ENCODE results near the gene RNF41. TPM values are rescaled to one million over a fixed set of nuclear protein-coding genes. Genes with fewer than 3 reads are reported as not detected.
"Not testable (repeated sequence)": the region's sequence is repeated elsewhere in the genome, so short reads cannot be mapped to it uniquely, and the experiment has no call there.

RNF41 gene
- total RNA-seq, 1 donor from 2014 or later: 78.1 TPM

DNA sequence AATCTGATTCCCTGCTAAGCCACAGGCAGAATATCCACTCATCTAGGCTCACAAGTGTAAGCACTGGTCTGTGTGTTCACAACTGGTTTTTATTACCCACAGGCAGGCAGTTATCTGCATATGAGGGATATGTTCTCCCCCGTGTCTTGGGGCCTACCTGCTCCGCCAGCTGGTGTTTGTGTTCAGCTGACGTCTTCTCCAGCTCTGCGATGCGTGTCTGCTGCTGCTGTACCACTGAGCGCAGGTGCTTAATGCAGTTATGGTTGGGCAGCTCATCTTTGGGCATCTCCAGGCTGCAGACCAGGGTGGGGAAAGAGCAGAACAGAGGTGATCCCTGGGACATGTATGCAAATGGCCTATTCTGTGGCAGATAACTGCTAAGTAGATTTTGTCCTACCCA is 13.7 kb downstream of the RNF41 start:
- DNase-seq: no peak

DNA sequence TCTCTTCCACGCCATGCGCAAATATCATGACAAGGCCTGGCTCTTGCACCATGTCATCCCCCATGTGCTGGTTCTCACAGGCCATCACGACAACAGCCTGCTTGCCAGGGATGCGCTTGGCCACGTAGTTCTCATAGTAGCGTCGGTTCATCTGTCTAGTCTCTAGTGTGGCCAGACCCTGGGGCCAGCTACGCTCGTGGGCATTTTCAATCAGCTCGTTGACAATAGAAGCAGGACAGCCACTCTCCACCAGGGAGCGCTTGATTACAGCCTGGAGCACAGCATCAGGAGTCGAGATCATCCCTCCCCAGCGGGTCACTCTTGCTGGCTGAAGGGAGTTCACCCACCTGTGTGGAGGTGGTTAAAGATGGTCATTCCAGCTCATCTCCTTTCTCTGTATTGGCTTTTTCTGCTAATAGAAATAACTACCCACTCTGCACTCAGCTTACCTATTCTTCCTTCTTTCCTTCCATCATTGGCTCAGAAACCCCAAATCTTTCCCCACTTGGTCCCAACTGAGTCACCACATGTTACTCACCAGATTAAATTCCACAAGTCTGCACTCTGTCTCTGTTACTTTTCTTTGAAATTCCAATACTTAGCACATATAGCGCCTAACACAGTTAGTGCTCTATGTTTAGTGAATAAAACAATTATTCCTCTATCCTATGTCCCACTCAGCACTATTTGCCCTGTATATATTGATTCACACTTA is 15.1 kb downstream of the RNF41 start:
- DNase-seq: no peak

DNA sequence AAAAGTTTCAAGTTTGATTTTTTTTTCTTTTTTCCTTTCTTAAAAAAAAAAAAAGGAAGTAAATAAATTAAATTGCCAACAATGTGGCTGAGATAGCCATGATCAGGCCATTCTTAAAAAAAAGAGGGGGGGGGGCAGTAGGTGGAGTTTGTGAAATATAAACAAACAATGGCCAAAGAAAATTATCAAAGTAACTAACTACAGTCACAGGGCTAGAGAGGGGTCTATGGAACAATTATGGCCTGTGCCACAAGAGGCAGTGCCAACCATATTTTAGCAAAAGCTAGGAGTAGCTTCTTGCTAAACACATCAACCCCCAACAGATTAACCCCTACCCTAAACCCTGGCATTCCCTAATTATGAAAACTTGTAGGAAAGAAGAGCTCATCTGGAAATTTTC is 16.3 kb downstream of the RNF41 start:
- DNase-seq: no peak

DNA sequence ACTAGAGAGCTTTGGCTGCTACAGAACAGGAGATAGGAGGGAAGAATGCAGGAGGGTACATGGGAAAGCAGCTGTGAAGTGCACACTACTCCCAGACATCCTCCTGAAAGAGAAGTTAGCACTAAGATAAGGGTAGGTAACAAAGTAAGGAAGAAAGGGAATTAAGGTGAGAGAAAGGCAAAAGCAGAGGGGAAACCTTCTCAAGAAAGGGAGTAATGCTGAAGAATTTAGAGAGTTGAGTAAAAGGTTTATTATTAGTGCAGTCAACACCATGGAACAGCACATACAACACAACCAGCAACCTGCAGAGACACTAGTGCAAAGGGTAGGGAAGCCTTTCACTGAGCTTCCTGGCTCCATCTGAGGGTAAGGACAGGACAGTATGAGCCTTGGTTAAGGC is 17.4 kb downstream of the RNF41 start:
- no peak for DNase-seq

DNA sequence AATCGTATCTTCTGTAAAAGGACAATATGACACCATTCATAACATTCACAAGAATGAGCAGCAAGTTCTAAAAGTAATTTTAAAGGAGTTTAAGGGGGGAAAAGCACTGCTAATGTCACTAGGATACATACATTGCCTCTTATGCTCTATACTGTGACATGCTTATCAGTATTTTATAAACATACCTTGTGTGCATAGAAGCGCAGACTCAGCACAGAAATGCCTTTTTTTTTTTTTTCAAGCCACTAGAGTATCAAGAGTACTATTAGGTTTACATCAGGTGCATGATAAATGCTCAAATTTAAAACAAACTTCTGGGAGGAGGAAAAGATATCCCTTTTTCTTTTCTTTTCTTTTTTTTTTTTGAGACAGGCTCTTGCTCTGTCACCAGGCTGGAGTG is 18.9 kb downstream of the RNF41 start:
- no peak for DNase-seq

DNA sequence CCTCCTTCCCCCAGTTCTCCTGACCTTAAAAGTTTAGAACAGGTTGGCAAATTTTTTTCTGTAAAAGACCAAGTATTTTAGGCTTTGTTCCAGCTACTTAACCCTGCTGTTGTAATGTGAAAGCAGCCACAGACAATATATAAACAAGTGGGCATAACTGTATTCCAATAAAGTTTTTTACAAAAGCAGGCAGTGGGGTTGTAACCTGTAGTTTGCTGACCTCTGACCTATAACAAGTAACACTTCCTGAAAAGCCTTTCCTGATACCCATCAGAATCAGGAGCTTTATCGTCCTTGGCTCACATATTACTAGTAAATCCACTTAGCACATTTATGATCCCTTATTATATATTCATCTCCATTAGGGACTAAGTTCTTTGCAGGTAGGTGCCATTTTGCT is 19.4 kb downstream of the RNF41 start:
- no peak for DNase-seq

DNA sequence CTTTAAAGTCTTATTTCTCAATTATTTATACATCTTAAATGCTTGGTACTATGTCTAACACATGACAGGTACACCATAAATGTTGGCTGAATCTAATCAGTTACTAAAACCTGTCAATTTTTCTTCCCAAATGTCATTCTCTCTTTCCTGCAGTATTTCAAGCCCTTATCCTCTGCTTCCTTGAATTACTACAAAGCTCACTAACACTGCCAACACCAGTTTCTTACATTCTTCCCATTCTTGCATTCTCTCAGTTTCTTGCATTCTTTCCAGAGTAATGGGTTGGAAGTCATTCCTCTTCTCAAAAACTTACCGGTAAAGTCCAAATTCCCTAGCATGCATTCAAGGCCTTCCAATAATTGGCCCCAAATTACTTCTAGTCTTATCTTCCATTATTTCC is 22.9 kb downstream of the RNF41 start:
- no peak for DNase-seq

DNA sequence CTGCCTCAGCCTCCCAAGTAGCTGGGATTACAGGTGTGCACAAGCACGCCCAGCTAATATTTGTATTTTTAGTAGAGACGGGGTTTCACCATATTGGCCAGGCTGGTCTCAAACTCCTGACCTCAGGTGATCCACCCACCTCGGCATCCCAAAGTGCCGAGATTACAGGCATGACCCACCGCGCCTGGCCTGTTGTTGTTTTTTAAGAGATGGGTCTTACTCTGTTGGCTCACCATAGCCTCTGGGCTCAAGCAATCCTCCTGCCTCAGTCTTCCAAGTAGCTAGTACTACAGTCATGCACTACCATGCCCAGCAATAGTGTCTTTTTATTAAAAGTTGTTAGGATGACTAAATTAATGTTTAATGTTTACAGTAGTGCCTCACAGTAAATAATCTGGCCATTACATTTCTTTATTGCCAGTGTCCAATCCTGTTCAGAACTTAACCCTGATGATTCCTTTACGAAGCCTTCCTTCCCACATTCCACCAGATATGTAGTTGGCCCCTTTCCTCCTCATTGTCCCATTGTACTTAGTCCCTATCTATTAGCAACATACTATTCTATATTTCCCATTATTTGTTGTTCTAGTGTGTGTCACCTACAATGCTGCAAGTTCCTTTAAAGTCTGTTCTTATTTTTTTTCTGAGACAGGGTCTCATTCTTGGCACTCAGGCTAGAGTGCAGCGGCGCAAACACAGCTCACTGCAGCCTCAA is 23.6 kb downstream of the RNF41 start:
- DNase-seq: no peak

DNA sequence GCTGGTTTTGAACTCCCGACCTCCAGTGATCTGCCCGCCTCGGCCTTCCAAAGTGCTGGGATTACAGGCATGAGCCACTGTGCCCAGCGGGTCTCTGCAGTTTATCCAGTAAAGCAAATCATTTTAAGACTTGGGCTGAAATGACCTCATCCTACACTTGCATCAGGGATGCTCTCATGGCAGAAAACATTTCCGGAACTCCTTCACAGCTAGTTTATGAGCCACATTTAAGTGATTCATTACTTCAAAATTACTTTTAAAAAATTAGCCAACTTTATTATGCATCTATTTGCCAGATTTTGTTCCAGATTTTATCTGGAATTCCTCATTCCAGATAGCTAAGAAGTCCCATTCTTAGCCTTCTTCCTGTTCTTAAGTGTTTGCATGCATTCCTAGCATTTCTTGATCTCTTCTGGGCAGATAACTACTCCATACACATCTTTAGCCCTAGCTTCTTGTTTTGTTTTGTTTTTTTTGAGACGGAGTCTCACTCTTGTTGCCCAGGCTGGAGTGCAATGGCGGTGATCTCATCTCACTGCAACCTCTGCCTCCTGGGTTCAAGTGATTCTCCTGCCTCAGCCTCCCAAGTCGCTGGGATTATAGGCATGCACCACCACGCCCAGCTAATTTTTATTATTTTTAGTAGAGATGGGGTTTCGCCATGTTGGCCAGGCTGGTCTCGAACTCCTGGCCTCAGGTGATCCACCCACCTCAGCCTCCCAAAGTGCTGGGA is 24.7 kb downstream of the RNF41 start:
- DNase-seq: not testable (repeated sequence)

DNA sequence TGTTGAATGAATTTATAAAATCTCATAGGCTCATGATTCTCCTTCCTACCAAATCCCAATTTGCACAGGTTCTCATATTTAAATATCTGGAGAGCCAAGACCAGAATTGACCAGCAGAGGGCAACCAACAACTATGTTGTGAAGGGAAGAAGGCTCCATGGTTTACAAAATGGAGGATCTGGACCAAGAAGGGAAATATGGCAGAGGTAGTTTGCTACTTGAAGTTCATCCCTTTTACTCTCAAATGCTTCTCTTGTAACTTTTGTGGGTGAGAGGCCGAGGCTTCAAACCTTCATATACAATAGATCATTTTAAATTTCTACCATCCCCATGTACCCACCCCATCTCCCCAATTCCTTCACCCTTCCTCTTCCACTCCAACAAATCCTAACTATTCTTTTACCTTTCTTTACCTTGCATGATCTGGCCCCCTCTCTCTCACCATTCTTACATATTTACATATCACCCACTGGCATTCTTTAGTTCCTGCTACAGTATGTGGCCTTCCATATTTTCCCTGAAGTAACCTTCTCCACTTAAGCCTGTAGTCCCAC is 28.6 kb downstream of the RNF41 start:
- DNase-seq: peak; percentile 2

DNA sequence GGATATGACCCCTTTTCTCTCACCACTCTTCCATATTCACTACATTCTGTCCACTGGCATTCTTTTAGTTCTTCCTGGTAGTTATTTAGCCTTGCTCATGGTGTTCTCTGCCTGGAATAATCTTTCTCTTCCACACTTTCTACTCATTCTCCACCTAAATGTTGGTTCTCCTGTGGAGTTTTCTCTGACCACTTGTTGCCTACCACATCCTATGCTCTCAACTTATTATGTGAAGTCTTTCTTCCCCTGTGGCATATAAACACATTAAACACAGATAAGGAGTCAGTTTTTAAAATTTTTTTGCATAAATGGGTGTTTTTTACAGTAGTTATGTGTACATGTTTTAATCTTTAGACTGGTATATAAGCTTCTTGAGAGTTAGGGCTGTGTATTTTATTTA is 29.1 kb downstream of the RNF41 start:
- no peak for DNase-seq

DNA sequence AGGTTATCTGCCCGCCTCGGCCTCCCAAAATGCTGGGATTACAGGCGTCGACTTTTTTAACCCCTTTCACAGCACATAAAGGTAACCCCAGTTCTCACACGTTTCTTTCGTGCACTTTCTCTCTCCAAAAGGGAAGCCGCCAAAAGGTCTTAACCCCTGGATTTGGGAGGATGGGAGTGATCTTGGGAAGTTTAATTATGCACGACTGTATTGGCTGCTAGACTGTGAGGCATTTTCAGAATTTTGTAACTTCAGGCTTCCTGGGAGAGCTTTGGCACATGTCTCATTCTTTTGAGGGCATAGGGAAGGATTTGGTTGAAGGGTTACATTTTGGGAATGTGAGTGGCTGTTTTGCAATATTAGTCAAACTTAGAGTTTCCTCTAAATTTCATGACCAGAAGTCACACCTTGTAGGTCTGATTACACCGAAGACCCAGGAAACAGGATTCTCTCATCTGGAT is 31.0 kb downstream of the RNF41 start:
- no peak for DNase-seq

DNA sequence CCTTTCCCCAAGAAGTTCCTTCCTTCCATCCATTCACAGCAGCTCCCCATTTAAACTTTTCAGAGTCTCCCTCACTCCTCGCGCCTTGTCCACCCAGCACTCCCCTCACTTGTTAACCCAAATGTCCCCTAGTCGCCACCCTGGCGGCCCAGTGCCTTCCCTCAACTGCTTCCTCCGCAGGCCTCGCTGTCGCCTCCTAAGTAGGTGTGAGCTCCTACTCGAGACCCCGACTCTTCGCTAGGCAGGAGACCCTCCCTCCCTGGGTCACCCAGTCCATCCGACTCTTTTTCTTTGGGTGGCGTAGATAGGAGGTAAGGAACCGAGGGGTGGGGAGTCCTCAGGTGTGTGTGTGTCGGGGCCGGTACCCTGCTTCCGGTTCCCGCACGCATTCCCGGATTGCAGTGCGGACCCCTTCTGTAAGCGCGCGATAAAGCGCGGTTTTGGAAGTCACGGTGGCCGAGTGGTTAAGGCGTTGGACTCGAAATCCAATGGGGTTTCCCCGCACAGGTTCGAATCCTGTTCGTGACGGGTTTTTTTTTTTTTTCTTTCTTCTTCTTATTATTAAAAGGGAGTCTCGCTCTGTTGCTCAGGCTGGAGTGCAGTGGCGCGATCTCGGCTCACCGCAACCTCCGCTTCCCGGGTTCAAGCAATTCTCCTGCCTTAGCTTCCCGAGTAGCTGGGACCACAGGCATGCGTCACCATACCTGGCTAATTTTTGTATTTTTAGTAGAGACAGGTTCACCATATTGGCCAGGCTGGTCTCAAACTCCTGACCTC is 31.6 kb downstream of the RNF41 start:
- peak; percentile 68 for DNase-seq

DNA sequence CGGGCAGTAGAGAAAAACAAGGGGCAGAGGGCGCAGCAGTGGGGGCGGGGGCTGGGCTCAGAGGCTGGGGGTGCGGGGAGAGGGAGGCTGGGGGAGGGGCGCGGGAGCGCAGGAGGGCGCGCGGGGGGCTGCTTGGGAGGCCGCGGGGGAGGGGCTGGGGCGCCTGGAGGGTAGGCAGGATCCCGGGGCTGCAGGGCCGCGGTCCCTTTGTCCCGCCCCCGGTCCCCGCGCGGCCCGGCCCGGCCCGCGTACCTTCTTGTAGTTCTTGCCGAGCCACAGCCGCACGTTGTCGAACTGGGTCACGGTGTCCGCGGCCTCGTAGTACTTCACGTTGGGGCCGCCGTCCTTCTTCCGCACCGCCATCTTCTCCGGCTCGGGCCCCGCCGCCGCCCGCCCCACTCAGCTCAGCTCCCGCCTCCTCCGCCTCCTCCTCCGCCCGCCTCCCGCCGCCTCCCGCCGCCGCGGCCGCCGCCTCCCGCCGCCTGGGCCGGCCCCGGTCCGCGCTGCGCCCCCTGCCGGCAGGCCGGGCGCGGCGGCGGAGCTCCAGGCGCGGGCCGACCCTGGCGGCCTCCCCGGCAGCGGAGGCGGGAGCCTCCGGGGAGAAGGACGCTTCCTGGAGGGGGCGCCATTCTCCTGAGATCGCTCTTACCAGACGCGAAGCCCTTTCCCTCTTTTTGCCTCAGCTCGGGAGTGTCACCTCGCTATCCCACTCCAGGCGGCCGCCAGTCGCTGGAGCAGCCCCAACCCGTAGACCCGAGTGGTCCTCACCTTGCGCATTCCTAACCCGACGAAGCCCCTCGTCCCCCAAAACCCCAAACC is 32.4 kb downstream of the RNF41 start, which contains the start of gene SMARCC2:
TSS of gene SMARCC2 (minus strand) at position 385 of the 819 bp plus-strand sequence. CDS start at position 363, 22 bp downstream.
- peak; percentile 73 for DNase-seq

DNA sequence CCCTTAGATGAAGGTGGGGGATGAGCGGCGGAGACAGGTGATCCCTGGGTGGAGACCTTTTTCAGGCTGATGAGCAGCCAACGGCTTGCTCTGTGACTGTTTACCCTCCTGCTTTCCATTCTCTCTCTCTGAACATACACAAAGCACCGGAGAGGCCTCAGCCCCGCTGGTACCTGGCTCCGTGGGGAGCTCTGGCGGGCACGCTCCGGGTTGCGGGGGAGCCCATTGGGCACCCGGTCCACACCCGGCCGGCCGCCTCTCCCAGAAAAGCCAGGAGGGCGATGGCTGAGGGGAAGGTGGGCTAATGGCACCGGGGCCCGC is 33.0 kb downstream of the RNF41 start:
- no peak for DNase-seq

DNA sequence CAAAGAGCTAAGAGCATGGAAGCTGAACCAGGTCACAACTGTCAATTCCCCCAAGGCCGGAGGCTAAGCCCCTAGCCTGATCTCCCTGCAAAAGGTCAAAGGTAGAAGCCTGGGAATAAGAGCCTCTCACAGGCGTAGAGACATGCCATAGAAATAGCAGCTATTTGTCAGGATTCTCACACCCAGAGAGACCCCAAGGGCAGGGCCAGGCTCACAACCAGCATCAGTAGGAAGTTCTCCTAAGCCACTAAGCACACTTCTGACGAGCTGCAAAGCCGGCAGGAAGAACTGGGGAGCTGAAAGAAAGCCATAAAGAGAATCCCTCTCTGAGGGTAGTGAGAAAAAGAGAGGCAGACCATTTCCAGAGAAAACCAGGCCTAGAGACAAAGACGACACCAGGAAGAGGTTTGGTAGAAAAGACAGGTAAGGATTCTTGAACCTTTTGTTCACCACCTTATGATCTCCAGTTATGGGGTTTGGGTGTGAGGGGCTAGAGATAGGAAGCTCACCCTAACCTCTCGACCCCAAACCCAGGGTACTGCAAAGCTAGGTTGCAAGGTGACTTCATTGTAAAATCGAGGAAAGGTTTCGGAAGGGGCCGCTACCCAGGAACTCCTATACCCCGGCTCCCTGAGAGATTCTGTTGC is 33.5 kb downstream of the RNF41 start:
- no peak for DNase-seq

DNA sequence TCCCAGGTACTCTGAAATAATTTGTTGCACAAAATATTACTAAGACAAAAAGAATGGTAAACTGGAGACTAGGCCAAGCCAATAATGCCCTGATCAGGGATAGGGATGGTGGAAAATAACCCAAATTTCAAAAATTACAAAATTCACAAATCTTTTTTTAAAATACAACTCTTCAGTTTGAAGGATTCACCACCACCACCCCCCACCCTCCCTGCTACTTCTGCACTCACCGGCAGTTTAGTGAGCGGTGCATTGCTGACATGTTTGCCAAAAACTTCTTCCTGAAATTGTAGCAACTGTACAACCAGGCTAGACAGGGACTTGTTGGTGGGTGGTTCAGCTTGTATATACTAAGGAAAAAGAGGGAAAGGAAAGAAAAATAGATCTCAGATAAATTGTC is 34.8 kb downstream of the RNF41 start:
- no peak for DNase-seq

DNA sequence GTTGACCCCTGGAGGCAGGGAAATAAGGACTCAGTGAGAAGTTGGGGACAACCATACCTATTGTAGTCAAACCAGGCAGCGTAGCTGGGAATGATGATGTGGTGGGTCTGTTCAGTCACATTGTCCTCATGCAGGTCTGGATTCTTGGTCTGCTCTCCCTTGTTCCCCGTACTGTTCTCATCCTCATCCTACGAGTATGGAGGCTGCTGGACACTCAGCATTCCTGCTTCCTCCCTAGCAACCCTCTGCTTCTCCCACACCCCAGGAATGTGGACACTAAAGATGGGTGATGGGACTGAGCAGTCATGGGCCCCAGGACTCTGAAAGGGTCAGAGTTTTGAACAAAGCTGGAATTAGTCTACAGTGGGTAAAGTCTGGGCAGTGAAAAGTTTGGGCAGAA is 43.4 kb downstream of the RNF41 start:
- DNase-seq: no peak

DNA sequence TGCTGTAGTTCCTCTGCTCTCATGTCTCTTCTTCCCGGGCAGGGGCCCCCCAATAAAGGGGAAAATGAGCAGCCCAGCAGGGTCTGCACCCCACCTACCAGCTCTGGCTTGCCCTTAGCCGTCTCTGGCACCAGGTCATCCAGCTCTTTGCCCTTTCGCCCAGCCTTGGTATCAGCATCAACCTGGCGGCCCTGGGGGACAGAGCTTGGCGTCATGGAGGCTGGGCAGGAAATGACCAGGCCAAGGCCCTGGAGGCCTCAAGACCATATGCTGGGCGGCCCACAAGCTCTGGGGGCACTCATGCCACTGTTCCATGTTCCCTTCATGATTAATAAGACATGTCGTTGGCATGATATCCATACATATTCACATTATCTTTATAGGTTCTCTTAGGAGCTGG is 48.9 kb downstream of the RNF41 start:
- no peak for DNase-seq

DNA sequence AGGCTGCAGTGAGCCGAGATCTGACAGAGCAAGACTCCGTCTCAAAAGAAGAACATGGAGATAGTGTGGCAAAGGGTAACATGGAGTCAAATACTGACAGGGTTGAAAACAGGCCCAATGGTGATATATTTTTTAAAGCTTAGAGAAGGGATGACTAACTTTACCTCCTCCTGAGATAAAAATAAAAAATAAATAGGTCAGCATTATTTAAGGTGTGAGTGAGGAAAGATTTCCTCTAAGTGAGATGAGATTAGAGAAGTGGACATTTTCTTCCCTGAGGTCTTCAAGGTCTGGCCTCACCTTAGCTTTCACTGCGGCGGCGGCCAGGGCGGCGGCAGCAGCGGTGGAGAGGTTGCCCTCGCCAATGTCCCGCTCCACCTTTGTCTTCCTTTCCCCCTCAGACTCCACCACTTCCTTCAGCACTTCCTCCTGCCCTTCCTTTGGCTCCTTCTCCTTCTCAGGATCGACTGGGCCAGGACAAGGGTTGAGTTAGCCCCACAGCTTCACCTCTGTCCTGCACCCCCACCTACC is 52.4 kb downstream of the RNF41 start:
- DNase-seq: no peak

DNA sequence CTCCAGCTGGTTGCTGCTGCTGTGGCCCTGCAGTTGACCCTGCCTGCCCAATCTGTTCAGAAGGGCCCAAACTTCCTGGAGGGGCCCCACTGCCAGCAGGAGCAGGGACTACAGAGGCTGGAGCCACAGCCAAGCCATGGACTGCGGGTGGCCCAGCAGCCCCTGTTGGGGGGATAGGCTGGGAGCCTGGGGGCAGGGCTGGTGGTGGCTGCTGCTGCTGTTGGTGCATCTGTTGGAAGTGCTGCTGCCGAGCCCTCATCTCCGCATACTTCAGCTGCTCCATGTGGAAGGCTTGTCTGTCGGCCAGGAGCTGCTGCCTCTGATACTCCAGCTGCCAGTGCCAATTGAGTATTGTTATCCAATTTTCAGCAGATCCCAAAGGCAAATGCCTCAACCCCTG is 56.4 kb downstream of the RNF41 start:
- no peak for DNase-seq

Measured in occipital lobe (tissue), 2 donors.